ENCODE data around the gene CD63.

CD63 gene

DNA sequence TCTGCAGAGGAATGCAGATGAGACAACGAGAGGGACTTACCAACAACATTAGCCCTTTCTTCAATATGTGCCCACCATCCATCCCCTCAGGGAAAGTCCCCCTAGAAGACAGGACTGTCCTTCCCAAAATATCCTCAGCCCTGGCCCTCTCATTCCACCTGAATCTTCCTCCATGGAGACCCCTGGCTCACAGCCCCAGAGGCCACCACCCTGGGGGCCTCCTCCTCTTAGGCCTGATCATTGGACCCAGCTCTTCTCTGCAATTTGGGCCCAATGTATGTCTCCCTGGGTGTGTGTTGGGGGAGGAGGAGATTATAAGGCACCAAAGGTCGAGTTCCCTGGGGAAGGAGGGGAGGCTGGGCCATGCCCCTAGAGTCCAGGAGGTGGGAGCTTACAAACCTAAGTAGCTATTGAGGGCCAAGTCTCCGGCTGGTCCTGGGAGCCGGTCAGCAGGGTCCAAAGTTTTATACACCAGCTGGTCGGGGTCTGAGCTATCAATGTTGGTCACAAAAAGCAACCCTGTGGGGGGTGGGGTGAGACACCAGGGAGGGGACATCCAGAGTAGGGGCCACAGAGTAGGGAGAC, 29.2 kb downstream of the CD63 start:
- no peaks in the 10 kb centered on the region for H3K9me3 ChIP-seq (ENCODE audit: low read length)
- H3K27ac ChIP-seq (ENCODE audit: low read depth, low read length), result no peak overlapping the region
- H3K4me3 ChIP-seq (ENCODE audit: low read depth in 1 of 2, low read length in 2 of 2), result no peak overlapping the region
- H3K4me1 ChIP-seq (ENCODE audit: insufficient read depth, low read length), result peaks cover 32% of the 10 kb centered on the region
- no peaks in the 10 kb centered on the region for H3K27me3 ChIP-seq (ENCODE audit: control insufficient read depth in 1 of 2, insufficient read depth in 2 of 2, low read length in 2 of 2)
- H3K9ac ChIP-seq (ENCODE audit: low read length), result no peak overlapping the region
- H3K36me3 ChIP-seq (ENCODE audit: insufficient read depth, low read length), result peaks cover 70% of the 10 kb centered on the region

DNA sequence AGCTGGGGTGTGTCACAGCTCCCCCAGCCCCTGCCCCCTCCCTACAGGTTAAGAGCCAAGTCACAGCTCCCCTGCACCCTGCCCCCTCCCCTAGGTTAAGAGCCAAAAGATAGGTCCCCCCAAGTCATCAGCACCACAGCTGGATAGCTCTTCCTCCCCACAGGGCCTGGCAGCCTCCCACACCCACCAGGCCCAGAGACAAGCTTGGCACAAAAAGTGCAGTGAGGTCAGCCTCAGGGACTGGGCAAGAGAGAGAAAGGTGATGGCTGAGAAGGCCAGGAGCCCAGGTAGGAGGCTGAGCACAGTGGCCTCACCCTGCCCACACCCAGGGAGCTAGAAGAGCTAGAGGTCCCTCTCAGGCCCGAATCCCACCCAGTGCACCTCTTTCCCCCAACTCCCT, 29.8 kb downstream of the CD63 start:
- Histone ChIP-seq H3K4me1 (ENCODE audit: insufficient read depth, low read length) (peaks cover 27% of the 10 kb centered on the region), H3K9me3 (ENCODE audit: low read length) (no peaks in the 10 kb centered on the region), H3K9ac (ENCODE audit: low read length) (no peak overlapping the region), H3K27me3 (ENCODE audit: control insufficient read depth in 1 of 2, insufficient read depth in 2 of 2, low read length in 2 of 2) (no peaks in the 10 kb centered on the region), H3K4me3 (ENCODE audit: low read depth in 1 of 2, low read length in 2 of 2) (no peak overlapping the region), H3K36me3 (ENCODE audit: insufficient read depth, low read length) (peaks cover 76% of the 10 kb centered on the region), H3K27ac (ENCODE audit: low read depth, low read length) (no peak overlapping the region)

DNA sequence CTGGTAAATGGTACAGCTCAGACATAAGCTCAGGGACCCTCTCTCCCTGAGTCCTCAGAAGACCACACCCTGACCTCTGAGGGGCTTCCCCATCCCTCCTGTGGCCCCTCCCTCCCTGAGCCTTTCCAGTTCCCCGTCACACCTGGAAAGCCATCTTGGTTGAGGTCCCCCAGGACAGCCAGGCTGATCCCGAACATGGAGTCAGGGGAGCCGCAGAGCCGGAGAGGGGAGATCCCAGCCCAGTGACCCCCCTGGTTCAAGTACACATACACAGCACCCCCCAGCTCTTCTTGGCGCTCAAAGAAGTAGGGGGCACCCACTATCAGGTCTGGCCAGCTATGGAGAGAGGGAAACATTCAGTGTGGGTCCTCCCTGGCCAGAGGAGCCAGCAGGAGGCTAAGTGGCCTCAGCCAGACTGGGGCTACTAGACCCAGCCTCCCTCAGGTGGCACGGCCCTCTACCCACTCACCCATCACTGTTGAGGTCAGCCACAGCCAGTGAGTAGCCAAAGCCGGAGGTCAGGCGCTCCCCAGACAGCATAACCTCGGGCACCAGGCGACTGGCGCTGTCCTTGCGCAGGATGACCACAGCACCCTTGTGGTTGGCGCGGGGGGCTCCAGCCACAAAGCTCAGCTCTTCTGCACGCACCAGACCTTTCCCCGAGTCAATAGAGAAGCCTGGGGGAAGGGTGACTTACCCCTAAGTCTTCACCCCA, 30.4 kb downstream of the CD63 start:
- peaks cover 27% of the 10 kb centered on the region for H3K4me1 ChIP-seq (ENCODE audit: insufficient read depth, low read length)
- H3K27ac ChIP-seq (ENCODE audit: low read depth, low read length), result no peak overlapping the region
- no peaks in the 10 kb centered on the region for H3K27me3 ChIP-seq (ENCODE audit: control insufficient read depth in 1 of 2, insufficient read depth in 2 of 2, low read length in 2 of 2)
- no peaks in the 10 kb centered on the region for H3K9me3 ChIP-seq (ENCODE audit: low read length)
- peaks cover 82% of the 10 kb centered on the region for H3K36me3 ChIP-seq (ENCODE audit: insufficient read depth, low read length)
- no peak overlapping the region for H3K4me3 ChIP-seq (ENCODE audit: low read depth in 1 of 2, low read length in 2 of 2)
- no peak overlapping the region for H3K9ac ChIP-seq (ENCODE audit: low read length)

DNA sequence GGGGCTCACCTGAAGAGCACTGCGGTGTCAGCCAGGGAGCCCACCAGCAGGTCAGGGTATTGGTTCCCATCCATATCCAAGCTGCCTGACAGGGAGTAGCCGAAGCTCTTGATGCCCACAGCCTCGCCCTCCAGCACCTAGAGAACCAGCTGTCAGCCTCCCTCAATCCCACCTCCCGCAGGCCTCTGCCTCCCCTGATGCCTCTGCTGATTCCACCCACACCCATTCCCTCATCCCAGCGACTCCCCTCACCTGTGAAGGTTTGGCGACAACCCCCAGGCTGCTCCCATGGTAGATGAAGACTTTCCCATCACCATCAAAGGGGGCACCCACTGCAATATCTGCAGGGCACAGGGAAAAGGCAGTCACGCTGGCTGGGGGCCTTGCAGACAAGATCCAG, 31.1 kb downstream of the CD63 start:
- H3K27ac ChIP-seq (ENCODE audit: low read depth, low read length), result no peak overlapping the region
- H3K36me3 ChIP-seq (ENCODE audit: insufficient read depth, low read length), result peaks cover 89% of the 10 kb centered on the region
- no peak overlapping the region for H3K4me3 ChIP-seq (ENCODE audit: low read depth in 1 of 2, low read length in 2 of 2)
- peaks cover 20% of the 10 kb centered on the region for H3K4me1 ChIP-seq (ENCODE audit: insufficient read depth, low read length)
- H3K9ac ChIP-seq (ENCODE audit: low read length), result no peak overlapping the region
- no peaks in the 10 kb centered on the region for H3K9me3 ChIP-seq (ENCODE audit: low read length)
- H3K27me3 ChIP-seq (ENCODE audit: control insufficient read depth in 1 of 2, insufficient read depth in 2 of 2, low read length in 2 of 2), result no peaks in the 10 kb centered on the region

DNA sequence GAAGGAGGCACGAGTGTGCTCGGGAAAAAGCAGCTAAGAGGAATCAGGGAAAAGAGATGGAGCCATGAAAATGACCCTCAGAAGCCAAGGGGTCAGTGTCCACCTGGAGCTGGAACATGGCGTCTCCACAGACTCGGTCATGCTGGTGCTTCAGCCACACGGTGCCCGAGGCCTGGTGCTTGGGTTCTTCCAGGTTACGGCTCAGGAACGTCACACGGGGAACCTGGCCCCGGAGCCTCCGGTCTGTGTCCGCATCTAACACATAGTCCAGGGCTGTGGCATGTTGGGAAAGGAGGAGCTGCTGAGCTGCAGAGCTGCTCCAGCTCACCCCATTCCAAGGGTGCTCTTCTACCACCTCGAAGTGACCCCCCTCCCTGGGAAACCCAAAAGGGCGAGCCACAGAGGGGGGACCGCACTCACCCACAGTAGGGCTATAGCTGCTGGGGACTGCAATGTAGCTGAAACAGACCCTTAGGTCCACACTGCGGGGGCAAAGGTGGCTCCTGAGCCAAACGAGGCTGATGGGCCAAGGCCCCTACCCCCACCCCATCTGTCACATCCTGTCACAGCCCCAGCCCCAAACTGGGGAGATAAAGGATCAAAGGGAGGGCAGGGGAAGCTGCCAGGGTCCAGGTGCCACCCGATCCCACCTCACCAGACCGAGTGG, 31.9 kb downstream of the CD63 start:
- Histone ChIP-seq H3K27me3 (ENCODE audit: control insufficient read depth in 1 of 2, insufficient read depth in 2 of 2, low read length in 2 of 2) (no peaks in the 10 kb centered on the region), H3K9me3 (ENCODE audit: low read length) (no peaks in the 10 kb centered on the region), H3K36me3 (ENCODE audit: insufficient read depth, low read length) (peaks cover 90% of the 10 kb centered on the region)

DNA sequence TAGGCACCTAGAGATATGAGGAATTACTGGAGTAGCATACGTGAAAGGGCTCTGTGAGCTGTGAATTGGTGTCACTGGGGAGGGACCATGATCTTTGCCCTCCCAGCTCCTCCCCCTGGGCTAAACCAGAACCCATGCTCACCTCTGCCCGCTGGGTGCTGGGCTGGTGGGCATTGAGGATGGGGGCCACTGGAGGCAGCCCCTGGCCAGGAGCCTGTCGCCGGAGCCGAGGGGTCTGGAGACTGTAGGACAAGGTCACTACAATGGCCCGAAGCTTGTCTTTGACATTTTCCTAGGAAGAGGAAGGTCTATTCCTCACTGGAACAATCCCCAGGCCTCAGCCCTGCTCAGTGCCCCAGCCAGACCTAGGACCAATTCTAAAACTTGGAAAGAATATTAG, 32.7 kb downstream of the CD63 start:
- Histone ChIP-seq H3K27me3 (ENCODE audit: control insufficient read depth in 1 of 2, insufficient read depth in 2 of 2, low read length in 2 of 2) (no peaks in the 10 kb centered on the region), H3K36me3 (ENCODE audit: insufficient read depth, low read length) (peaks cover 83% of the 10 kb centered on the region), H3K9ac (ENCODE audit: low read length) (no peak overlapping the region), H3K9me3 (ENCODE audit: low read length) (no peaks in the 10 kb centered on the region), H3K4me1 (ENCODE audit: insufficient read depth, low read length) (peaks cover 10% of the 10 kb centered on the region), H3K27ac (ENCODE audit: low read depth, low read length) (no peak overlapping the region), H3K4me3 (ENCODE audit: low read depth in 1 of 2, low read length in 2 of 2) (no peak overlapping the region)

More for the DNA sequence above, 31.9 kb downstream of the CD63 start:
- no peak overlapping the region for H3K9ac ChIP-seq (ENCODE audit: low read length)
- no peak overlapping the region for H3K27ac ChIP-seq (ENCODE audit: low read depth, low read length)
- H3K4me1 ChIP-seq (ENCODE audit: insufficient read depth, low read length), result peaks cover 17% of the 10 kb centered on the region
- H3K4me3 ChIP-seq (ENCODE audit: low read depth in 1 of 2, low read length in 2 of 2), result no peak overlapping the region

DNA sequence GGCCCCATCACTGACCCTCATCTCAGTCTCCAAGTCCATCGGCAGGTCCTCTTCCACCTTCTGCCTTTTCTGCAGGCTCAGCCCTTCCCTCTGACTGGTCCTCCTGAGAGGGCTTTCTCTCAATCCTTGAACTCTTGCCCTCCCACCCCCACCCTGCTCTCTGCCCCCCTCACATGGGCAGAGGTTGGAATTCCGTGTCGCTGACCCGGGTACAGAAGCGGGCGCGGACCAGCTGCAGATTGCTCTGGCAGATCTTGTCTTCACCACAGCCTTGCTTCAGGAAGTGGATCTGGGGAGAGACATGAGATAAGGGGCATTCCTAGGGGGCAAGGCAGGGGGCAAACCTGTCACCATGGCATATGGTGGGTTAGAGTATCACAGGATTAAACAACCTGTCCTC, 33.5 kb downstream of the CD63 start:
- Histone ChIP-seq H3K27ac (ENCODE audit: low read depth, low read length) (no peak overlapping the region), H3K4me1 (ENCODE audit: insufficient read depth, low read length) (peaks cover 6% of the 10 kb centered on the region), H3K27me3 (ENCODE audit: control insufficient read depth in 1 of 2, insufficient read depth in 2 of 2, low read length in 2 of 2) (no peaks in the 10 kb centered on the region), H3K9me3 (ENCODE audit: low read length) (no peaks in the 10 kb centered on the region), H3K36me3 (ENCODE audit: insufficient read depth, low read length) (peaks cover 75% of the 10 kb centered on the region), H3K9ac (ENCODE audit: low read length) (no peak overlapping the region), H3K4me3 (ENCODE audit: low read depth in 1 of 2, low read length in 2 of 2) (no peak overlapping the region)

DNA sequence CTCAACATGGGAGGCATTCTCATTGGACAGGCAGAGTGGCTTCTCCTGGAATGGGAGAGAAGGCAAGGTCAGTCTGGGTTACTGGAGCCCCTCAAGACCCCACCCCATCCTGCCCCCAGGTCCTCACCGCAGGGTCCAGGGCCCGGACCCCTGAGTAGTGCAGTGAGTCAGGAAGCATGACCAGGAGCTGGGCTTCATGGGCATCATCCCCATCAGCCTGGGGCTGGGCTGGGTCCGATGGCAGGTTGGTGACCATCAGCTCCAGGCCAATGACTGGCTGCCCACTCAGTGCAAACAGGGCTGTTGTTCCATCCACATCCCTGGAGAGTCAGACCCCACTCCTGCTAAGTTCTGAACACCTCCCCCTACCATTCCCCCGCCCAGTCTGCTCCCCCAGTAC, 34.2 kb downstream of the CD63 start:
- peaks cover 3% of the 10 kb centered on the region for H3K4me1 ChIP-seq (ENCODE audit: insufficient read depth, low read length)
- peaks cover 70% of the 10 kb centered on the region for H3K36me3 ChIP-seq (ENCODE audit: insufficient read depth, low read length)
- no peaks in the 10 kb centered on the region for H3K9me3 ChIP-seq (ENCODE audit: low read length)
- H3K9ac ChIP-seq (ENCODE audit: low read length), result no peak overlapping the region
- H3K4me3 ChIP-seq (ENCODE audit: low read depth in 1 of 2, low read length in 2 of 2), result no peak overlapping the region
- no peaks in the 10 kb centered on the region for H3K27me3 ChIP-seq (ENCODE audit: control insufficient read depth in 1 of 2, insufficient read depth in 2 of 2, low read length in 2 of 2)
- no peak overlapping the region for H3K27ac ChIP-seq (ENCODE audit: low read depth, low read length)

DNA sequence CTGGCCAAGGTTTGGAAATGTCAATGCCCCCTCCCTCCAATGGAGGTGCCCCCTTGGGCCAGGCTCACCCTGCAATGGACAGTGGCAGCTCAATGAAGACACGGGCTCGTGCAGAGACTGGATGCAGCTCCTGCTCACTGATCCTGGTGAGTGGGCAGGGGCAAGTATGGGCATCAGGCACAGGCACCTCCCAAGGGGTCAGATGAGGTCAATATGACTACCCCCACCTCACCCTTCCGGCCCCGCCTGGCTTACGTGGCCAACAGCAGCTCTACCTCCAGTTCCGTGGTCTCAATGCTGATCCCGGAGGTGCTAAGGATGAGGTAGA, 34.7 kb downstream of the CD63 start:
- H3K9ac ChIP-seq (ENCODE audit: low read length), result no peak overlapping the region
- H3K4me1 ChIP-seq (ENCODE audit: insufficient read depth, low read length), result no peaks in the 10 kb centered on the region
- H3K36me3 ChIP-seq (ENCODE audit: insufficient read depth, low read length), result peaks cover 70% of the 10 kb centered on the region
- H3K4me3 ChIP-seq (ENCODE audit: low read depth in 1 of 2, low read length in 2 of 2), result no peak overlapping the region
- no peak overlapping the region for H3K27ac ChIP-seq (ENCODE audit: low read depth, low read length)
- no peaks in the 10 kb centered on the region for H3K9me3 ChIP-seq (ENCODE audit: low read length)
- H3K27me3 ChIP-seq (ENCODE audit: control insufficient read depth in 1 of 2, insufficient read depth in 2 of 2, low read length in 2 of 2), result no peaks in the 10 kb centered on the region

DNA sequence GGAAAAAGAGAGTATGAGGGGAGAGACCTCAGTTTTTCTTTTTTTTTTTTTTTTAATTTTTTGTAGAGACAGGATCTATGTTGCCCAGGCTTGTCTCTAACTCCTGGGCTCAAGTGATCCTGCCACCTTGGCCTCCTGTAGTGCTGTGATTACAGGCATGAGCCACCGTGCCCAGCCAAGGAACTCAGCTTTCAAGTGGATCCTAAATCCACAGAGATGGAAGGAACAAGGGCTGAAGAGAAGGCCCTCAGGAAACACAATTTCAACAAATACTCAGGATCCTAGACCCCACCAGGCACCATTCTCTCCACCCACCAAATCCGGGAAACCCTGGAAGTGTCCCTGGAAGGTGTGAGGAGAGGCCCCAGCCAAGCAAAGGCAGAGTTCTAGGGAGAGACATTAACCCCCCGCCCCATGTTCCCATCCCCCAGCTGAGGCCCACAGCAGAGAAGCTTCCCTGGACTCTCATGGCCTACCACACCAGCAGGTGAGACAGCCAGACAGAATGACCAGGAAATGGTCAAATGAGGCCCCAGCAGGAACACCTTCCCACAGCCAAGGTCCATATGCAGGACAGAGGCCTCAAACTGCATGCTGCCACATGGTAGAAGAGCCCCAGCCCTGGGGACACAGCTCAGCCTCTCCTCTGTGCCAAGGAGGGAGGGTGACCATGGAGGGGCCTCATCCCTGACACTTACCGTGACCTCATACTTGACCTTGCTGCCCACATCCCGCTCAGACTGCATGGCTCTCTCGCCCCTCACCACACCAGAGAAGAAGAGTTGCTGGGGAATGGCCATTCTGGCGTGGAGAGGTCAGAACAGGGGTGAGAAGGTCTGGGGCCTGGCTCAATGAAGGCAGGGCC, 35.3 kb downstream of the CD63 start:
- peaks cover 70% of the 10 kb centered on the region for H3K36me3 ChIP-seq (ENCODE audit: insufficient read depth, low read length)
- no peaks in the 10 kb centered on the region for H3K9me3 ChIP-seq (ENCODE audit: low read length)
- H3K4me3 ChIP-seq (ENCODE audit: low read depth in 1 of 2, low read length in 2 of 2), result no peak overlapping the region
- no peak overlapping the region for H3K9ac ChIP-seq (ENCODE audit: low read length)
- H3K27ac ChIP-seq (ENCODE audit: low read depth, low read length), result no peak overlapping the region
- no peaks in the 10 kb centered on the region for H3K4me1 ChIP-seq (ENCODE audit: insufficient read depth, low read length)
- no peaks in the 10 kb centered on the region for H3K27me3 ChIP-seq (ENCODE audit: control insufficient read depth in 1 of 2, insufficient read depth in 2 of 2, low read length in 2 of 2)

DNA sequence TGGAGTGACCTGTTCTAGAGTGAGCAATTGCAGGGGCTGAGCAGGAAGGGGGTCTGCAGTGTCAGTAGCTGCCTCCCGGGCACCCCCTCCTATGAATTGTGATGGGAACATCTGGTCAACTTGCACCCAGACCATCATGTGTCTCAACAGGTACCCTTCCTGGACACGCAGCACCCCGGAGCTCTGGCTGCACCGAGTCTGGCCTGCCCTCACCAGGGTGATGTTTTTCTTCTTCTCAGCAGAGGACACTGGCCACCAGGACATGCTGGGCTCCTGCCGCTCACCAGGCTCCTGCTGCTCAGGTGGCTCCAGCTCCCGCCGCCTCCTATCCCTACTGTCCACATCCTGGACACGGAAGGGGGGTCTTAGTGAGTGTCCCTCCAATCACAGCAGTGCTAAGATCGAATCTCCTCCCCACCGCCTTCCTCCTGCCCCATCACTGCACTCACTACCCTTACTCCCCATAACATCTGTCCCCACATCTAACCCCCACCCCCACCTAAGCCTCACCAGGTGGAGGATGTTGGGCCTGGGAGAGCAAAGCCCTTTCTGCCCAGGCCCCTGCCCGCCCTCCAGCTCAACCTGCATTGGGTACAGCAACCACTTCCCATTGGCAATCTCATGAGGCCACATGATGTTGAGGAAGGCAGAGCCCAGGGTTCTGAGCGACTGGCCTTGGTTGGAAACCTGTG, 36.0 kb downstream of the CD63 start:
- Histone ChIP-seq H3K9me3 (ENCODE audit: low read length) (no peaks in the 10 kb centered on the region), H3K4me1 (ENCODE audit: insufficient read depth, low read length) (no peaks in the 10 kb centered on the region), H3K36me3 (ENCODE audit: insufficient read depth, low read length) (peaks cover 70% of the 10 kb centered on the region), H3K4me3 (ENCODE audit: low read depth in 1 of 2, low read length in 2 of 2) (no peak overlapping the region), H3K9ac (ENCODE audit: low read length) (no peak overlapping the region), H3K27me3 (ENCODE audit: control insufficient read depth in 1 of 2, insufficient read depth in 2 of 2, low read length in 2 of 2) (no peaks in the 10 kb centered on the region), H3K27ac (ENCODE audit: low read depth, low read length) (no peak overlapping the region)
